ENCODE data around the gene SCARB2.
A peak's percentile ranks its signal among the peaks of the same experiment; 100 is the strongest.

SCARB2 gene

DNA sequence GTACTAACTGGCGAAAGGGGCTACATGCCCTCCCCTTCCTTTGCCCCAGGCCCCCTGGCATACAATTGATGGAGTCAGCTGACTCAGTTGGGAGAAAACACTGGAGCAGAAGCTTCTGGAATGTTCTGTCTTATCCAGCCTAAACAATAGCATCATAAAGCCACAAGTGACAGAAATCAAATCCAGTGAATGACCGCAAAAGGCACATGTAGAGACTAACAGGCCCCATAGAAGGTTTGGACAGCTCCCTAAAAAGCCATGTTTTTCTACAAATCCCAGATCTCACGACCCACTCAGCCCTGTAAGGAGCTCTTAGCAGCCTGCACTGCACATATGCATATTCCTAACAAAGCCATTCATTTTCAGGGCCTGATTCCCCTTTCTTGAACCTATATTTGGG lies 25.1 kb downstream of the SCARB2 start:
- TF ChIP-seq POLR2AphosphoS5 (IDR thresholded peaks at IDR 0.05; ENCODE audit: low read depth, low read length) (no peak), FOXP2 (optimal IDR thresholded peaks at IDR 0.05; ENCODE audit: borderline replicate concordance, extremely low read depth, extremely low read length, insufficient read depth) (no peak), TAF1 (IDR thresholded peaks at IDR 0.05; ENCODE audit: borderline replicate concordance, insufficient read depth, low read length) (no peak), SIN3A (IDR thresholded peaks at IDR 0.05; ENCODE audit: borderline replicate concordance, insufficient read depth, low read length) (no peak)
- TF ChIP-seq, protein P1, sequence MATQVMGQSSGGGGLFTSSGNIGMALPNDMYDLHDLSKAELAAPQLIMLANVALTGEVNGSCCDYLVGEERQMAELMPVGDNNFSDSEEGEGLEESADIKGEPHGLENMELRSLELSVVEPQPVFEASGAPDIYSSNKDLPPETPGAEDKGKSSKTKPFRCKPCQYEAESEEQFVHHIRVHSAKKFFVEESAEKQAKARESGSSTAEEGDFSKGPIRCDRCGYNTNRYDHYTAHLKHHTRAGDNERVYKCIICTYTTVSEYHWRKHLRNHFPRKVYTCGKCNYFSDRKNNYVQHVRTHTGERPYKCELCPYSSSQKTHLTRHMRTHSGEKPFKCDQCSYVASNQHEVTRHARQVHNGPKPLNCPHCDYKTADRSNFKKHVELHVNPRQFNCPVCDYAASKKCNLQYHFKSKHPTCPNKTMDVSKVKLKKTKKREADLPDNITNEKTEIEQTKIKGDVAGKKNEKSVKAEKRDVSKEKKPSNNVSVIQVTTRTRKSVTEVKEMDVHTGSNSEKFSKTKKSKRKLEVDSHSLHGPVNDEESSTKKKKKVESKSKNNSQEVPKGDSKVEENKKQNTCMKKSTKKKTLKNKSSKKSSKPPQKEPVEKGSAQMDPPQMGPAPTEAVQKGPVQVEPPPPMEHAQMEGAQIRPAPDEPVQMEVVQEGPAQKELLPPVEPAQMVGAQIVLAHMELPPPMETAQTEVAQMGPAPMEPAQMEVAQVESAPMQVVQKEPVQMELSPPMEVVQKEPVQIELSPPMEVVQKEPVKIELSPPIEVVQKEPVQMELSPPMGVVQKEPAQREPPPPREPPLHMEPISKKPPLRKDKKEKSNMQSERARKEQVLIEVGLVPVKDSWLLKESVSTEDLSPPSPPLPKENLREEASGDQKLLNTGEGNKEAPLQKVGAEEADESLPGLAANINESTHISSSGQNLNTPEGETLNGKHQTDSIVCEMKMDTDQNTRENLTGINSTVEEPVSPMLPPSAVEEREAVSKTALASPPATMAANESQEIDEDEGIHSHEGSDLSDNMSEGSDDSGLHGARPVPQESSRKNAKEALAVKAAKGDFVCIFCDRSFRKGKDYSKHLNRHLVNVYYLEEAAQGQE (IDR thresholded peaks at IDR 0.05; ENCODE audit: insufficient read depth in 1 of 2, low read depth in 2 of 2, low read length in 2 of 2), result 0 out of 4 replicates have a peak, but pooled peaks of 1 of the 2 experiments have one; percentile 33

DNA sequence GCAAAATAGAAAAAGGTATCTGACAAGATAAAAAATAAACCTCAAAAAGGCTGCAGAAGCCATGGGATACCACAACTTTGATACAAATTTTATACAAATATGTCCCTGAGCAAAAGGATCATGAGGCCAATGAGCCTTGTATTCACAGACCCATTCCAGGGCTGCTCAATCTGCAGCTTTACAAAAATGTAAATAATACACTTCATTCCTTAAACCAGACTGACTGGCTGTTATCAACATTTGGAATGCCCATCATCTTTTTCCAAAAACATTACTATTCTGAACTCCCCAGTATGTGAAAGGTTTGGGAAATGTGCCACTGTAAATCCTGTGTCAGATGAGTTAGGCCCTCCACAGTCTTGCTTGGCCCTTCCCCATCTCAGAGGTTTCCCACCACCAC lies 25.5 kb downstream of the SCARB2 start:
- TF ChIP-seq SIN3A (IDR thresholded peaks at IDR 0.05; ENCODE audit: borderline replicate concordance, insufficient read depth, low read length) (no peak), TAF1 (IDR thresholded peaks at IDR 0.05; ENCODE audit: borderline replicate concordance, insufficient read depth, low read length) (no peak), FOXP2 (optimal IDR thresholded peaks at IDR 0.05; ENCODE audit: borderline replicate concordance, extremely low read depth, extremely low read length, insufficient read depth) (no peak)
- TF ChIP-seq, protein P1 (IDR thresholded peaks at IDR 0.05; ENCODE audit: insufficient read depth in 1 of 2, low read depth in 2 of 2, low read length in 2 of 2), result no peak

DNA sequence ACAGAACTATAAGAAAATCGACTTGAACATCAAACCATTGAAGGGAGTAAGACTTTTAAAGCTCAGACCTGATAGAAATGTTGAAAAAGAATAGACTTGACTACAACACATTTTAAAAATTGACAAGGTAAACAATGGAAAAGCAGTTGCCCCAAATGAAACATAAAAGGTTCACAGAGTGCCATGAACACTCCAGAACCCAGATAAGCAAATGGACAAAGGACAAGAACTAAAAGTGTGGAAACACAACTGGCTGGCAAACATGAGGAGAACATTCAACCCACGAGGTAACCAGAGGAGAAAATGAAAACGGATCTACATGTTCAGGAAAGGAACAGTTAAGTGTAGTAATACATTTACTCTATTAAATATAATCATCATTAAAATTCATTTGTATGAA lies 26.5 kb downstream of the SCARB2 start:
- no peak for TF ChIP-seq POLR2AphosphoS5 (IDR thresholded peaks at IDR 0.05; ENCODE audit: low read depth, low read length)
- TF ChIP-seq, protein P1 (IDR thresholded peaks at IDR 0.05; ENCODE audit: insufficient read depth in 1 of 2, low read depth in 2 of 2, low read length in 2 of 2), result no peak

DNA sequence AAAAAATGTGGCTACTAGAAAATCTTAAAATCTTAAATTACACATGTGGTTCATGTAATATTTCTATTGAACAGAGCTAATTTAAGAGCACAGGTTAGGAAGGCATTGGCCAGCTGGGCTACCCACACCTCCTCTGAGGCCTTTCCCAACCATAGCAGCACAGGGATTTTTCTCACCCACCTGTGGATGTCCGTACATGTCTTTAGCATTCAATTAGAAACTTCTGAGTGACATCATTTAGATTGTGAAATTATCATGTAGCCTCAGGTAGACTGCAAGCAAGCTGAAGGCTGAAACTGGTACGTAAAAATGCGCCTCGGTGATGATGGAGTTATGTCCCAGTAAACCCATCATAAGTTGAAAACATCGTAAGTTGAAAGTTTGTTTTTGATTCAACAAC lies 31.2 kb downstream of the SCARB2 start:
- TF ChIP-seq, protein P1 (IDR thresholded peaks at IDR 0.05; ENCODE audit: insufficient read depth in 1 of 2, low read depth in 2 of 2, low read length in 2 of 2), result no peak
- TF ChIP-seq FOXP2 (optimal IDR thresholded peaks at IDR 0.05; ENCODE audit: borderline replicate concordance, extremely low read depth, extremely low read length, insufficient read depth) (no peak), TAF1 (IDR thresholded peaks at IDR 0.05; ENCODE audit: borderline replicate concordance, insufficient read depth, low read length) (no peak), POLR2AphosphoS5 (IDR thresholded peaks at IDR 0.05; ENCODE audit: low read depth, low read length) (no peak)

Measured in PFSK-1 (cell line).